GM23338 (cell line): ENCODE data around the gene KRTDAP. TPM values are rescaled to one million over a fixed set of nuclear protein-coding genes. Genes with fewer than 3 reads are reported as not detected.

Experiments
- ATAC-seq: fragments of 200-7000 bp; cut with Tn5 transposase; 3 replicates; pipeline ENCODE4 v1.9.1; 2020
- DNase-seq: peaks from one replicate; pipeline ENCODE4 v3.0.0-alpha.2; 2015; ENCODE audit warnings: low spot score
- H2AFZ ChIP-seq: fragments of 200-600 bp; sonication (generic); 2 replicates; pipeline ENCODE4 v1.8.0; 2016; ENCODE audit warnings: antibody characterized with exemption, mild to moderate bottlenecking, moderate library complexity
- H3F3A ChIP-seq: fragments of 200-600 bp; sonication (generic); replicated peaks from 2 replicates; pipeline ENCODE4 v1.8.0; 2017; ENCODE audit warnings: antibody characterized with exemption, mixed run types, low read depth
- H3K27ac ChIP-seq: fragments of 200-600 bp; sonication (generic); 2 replicates; pipeline ENCODE4 v1.6.1; 2016; ENCODE audit warnings: low read depth
- H3K27me3 ChIP-seq: fragments of 200-600 bp; sonication (generic); 2 replicates; pipeline ENCODE4 v1.8.0; 2016; ENCODE audit warnings: mild to moderate bottlenecking, mixed run types, moderate library complexity; ENCODE audit not compliant: insufficient read depth
- H3K36me3 ChIP-seq: fragments of 200-600 bp; sonication (generic); 2 replicates; pipeline ENCODE4 v1.8.0; 2016; ENCODE audit warnings: mild to moderate bottlenecking; ENCODE audit not compliant: insufficient read depth
- H3K4me1 ChIP-seq: fragments of 200-600 bp; sonication (generic); 2 replicates; pipeline ENCODE4 v1.8.0; 2016; ENCODE audit warnings: mild to moderate bottlenecking, moderate library complexity; ENCODE audit not compliant: insufficient read depth
- H3K4me2 ChIP-seq: fragments of 200-600 bp; sonication (generic); 2 replicates; pipeline ENCODE4 v1.7.1; 2017; ENCODE audit warnings: mixed run types
- H3K4me3 ChIP-seq: fragments of 200-600 bp; sonication (generic); 2 replicates; pipeline ENCODE4 v1.6.1; 2016; ENCODE audit warnings: mixed run types
- H3K79me2 ChIP-seq: fragments of 200-600 bp; sonication (generic); replicated peaks from 2 replicates; pipeline ENCODE4 v1.8.0; 2017; ENCODE audit warnings: mild to moderate bottlenecking; ENCODE audit not compliant: insufficient read depth
- H3K9me2 ChIP-seq: fragments of 200-600 bp; sonication (generic); 2 replicates; pipeline ENCODE4 v1.8.0; 2017; ENCODE audit not compliant: insufficient read depth
- H4K20me1 ChIP-seq: fragments of 200-600 bp; sonication (generic); replicated peaks from 2 replicates; pipeline ENCODE4 v1.8.0; 2017; ENCODE audit warnings: mild to moderate bottlenecking; ENCODE audit not compliant: insufficient read depth
- H3K27ac Mint-ChIP-seq: 2 replicates; pipeline ENCODE4 v1.8.0; 2020; ENCODE audit warnings: inconsistent platforms, mild to moderate bottlenecking, moderate library complexity, mixed read lengths
- H3K27me3 Mint-ChIP-seq: 3 replicates; pipeline ENCODE4 v1.8.0; 2022; ENCODE audit warnings: low read depth, mild to moderate bottlenecking, moderate library complexity, mixed read lengths, inconsistent platforms; ENCODE audit not compliant: insufficient read depth, poor library complexity
- H3K36me3 Mint-ChIP-seq: 3 replicates; pipeline ENCODE4 v1.8.0; 2021; ENCODE audit warnings: low read depth, mild to moderate bottlenecking, inconsistent platforms, moderate library complexity, mixed read lengths
- H3K4me1 Mint-ChIP-seq: 3 replicates; pipeline ENCODE4 v1.8.0; 2020; ENCODE audit warnings: mild to moderate bottlenecking, inconsistent platforms, mixed read lengths
- H3K4me3 Mint-ChIP-seq: 3 replicates; pipeline ENCODE4 v1.8.0; 2021; ENCODE audit warnings: moderate library complexity, mild to moderate bottlenecking, inconsistent platforms, mixed read lengths
- H3K9me3 Mint-ChIP-seq: 3 replicates; pipeline ENCODE4 v1.8.0; 2020; ENCODE audit warnings: moderate library complexity, mild to moderate bottlenecking, inconsistent platforms, mixed read lengths
- CREB1 ChIP-seq: fragments of 250-450 bp; sonication (Bioruptor Pico); IDR thresholded peaks from 2 replicates; pipeline ENCODE4 v1.5.0; 2020; ENCODE audit warnings: low read depth, mild to moderate bottlenecking, moderate library complexity
- EZH2 ChIP-seq: fragments of 200-600 bp; sonication (generic); IDR thresholded peaks from one replicate; pipeline ENCODE4 v1.8.0; 2017; ENCODE audit warnings: antibody characterized with exemption, mild to moderate bottlenecking, low read depth; ENCODE audit not compliant: unreplicated experiment
- EZH2phosphoT487 ChIP-seq: fragments of 200-600 bp; sonication (generic); IDR thresholded peaks from one replicate; pipeline ENCODE4 v1.8.1; 2018; ENCODE audit warnings: antibody characterized with exemption; ENCODE audit not compliant: unreplicated experiment
- JUNB ChIP-seq: IDR thresholded peaks from one replicate; pipeline ENCODE4 v1.6.1; 2016; ENCODE audit warnings: antibody characterized with exemption; ENCODE audit not compliant: unreplicated experiment
- STAT1 ChIP-seq: IDR thresholded peaks from one replicate; pipeline ENCODE4 v1.6.1; 2016; ENCODE audit warnings: antibody characterized with exemption; ENCODE audit not compliant: unreplicated experiment
- ZNF114 ChIP-seq: fragments of 250-450 bp; sonication (Bioruptor Pico); IDR thresholded peaks from 2 replicates; pipeline ENCODE4 v1.5.0; 2020; ENCODE audit warnings: mild to moderate bottlenecking, moderate library complexity
- ZNF331 ChIP-seq: fragments of 250-450 bp; sonication (Bioruptor Pico); IDR thresholded peaks from 2 replicates; pipeline ENCODE4 v1.5.0; 2020; ENCODE audit warnings: low read depth, mild to moderate bottlenecking, moderate library complexity
- polyA plus RNA-seq: library from polyadenylated mRNA; unstranded; fragments of >200 nt; fragmentation: Nextera tagmentation; extraction: Ambion mirVana; gene quantifications from 2 replicates; pipeline ENCODE4 v1.2.1, GENCODE V29; 2016
- total RNA-seq: library from RNA; depleted of rRNA; stranded (reverse); fragments of >200 nt; shearing (Covaris generic); gene quantifications from 2 replicates; pipeline ENCODE4 v1.2.3, GENCODE V29; 2014
- TF ChIP-seq, protein P1 (sequence below), 2 experiments: fragments of 200-600 bp in 1 of 2; sonication (generic) in 1 of 2; conservative IDR thresholded peaks; 2 replicates each; pipeline versions ENCODE4 v1.5.1 to v1.6.1; 2016 to 2017; ENCODE audit warnings: antibody characterized with exemption in 2 of 2, low read depth in 2 of 2, mild to moderate bottlenecking in 2 of 2, moderate library complexity in 1 of 2
- TF ChIP-seq, protein P2 (sequence below): IDR thresholded peaks from 2 replicates; pipeline ENCODE4 v1.6.1; 2016; ENCODE audit warnings: antibody characterized with exemption
- TF ChIP-seq, protein P3 (sequence below): IDR thresholded peaks from one replicate; pipeline ENCODE4 v1.6.1; 2018; ENCODE audit warnings: antibody characterized with exemption; ENCODE audit not compliant: unreplicated experiment

KRTDAP gene
- total and polyA plus RNA-seq, 2 experiments from 2014 or later = 2.7 TPM; not detected in 1

DNA sequence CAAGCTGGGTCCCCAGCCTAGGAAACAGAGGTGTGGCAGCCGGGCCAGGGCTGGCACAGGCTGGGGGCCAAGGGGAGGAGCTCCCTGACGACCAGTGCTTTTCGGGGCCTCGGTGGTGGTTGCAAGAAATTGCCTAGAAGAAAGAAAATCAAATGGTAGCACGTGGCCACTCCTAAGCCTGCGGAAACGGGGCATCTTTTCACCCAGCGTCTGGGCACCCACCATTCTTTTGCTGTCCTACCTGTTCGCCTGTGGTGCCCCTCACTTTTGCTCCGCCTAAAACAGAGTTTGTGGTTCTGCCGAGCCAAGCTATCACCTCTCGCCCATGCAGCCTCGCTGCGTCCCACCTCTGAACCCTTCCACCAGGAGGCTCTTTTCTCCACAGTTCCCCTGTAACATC, 7.1 kb upstream of the KRTDAP start:
- no peak overlapping the region for H3K27ac Mint-ChIP-seq
- H3K9me2 ChIP-seq = no peaks in the 10 kb centered on the region
- H3K4me1 ChIP-seq = no peaks in the 10 kb centered on the region
- H3K9me3 Mint-ChIP-seq = no peaks in the 10 kb centered on the region
- H3K4me1 Mint-ChIP-seq = peaks cover 27% of the 10 kb centered on the region
- no peak overlapping the region for H3K4me2 ChIP-seq
- H2AFZ ChIP-seq = no peak overlapping the region
- peaks cover 58% of the 10 kb centered on the region for H3K36me3 Mint-ChIP-seq
- H3K79me2 ChIP-seq = no peaks in the 10 kb centered on the region
- ATAC-seq (0 out of 3 replicates have a peak, but pooled peaks have one; percentile 6), DNase-seq (no peak)
- no peak overlapping the region for H3K4me3 Mint-ChIP-seq
- H3K4me3 ChIP-seq = no peak overlapping the region
- no peaks in the 10 kb centered on the region; the same call in 1 of the 2 replicates for H4K20me1 ChIP-seq
- H3K27me3 ChIP-seq = no peaks in the 10 kb centered on the region
- peaks cover 8% of the 10 kb centered on the region for H3K36me3 ChIP-seq
- H3K27ac ChIP-seq = 0 out of 2 replicates have a peak overlapping the region, but pooled peaks have one; percentile 32
- peaks cover 11% of the 10 kb centered on the region; the same call in 1 of the 2 replicates for H3F3A ChIP-seq
- H3K27me3 Mint-ChIP-seq = peaks cover 17% of the 10 kb centered on the region
- TF ChIP-seq JUNB = no peak
- TF ChIP-seq, protein P1, sequence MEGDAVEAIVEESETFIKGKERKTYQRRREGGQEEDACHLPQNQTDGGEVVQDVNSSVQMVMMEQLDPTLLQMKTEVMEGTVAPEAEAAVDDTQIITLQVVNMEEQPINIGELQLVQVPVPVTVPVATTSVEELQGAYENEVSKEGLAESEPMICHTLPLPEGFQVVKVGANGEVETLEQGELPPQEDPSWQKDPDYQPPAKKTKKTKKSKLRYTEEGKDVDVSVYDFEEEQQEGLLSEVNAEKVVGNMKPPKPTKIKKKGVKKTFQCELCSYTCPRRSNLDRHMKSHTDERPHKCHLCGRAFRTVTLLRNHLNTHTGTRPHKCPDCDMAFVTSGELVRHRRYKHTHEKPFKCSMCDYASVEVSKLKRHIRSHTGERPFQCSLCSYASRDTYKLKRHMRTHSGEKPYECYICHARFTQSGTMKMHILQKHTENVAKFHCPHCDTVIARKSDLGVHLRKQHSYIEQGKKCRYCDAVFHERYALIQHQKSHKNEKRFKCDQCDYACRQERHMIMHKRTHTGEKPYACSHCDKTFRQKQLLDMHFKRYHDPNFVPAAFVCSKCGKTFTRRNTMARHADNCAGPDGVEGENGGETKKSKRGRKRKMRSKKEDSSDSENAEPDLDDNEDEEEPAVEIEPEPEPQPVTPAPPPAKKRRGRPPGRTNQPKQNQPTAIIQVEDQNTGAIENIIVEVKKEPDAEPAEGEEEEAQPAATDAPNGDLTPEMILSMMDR (conservative IDR thresholded peaks at IDR 0.05; ENCODE audit: low read depth in 2 of 2) = peak in 1 of 2 experiments; percentile 30; a peak in 2 of 4 replicates

DNA sequence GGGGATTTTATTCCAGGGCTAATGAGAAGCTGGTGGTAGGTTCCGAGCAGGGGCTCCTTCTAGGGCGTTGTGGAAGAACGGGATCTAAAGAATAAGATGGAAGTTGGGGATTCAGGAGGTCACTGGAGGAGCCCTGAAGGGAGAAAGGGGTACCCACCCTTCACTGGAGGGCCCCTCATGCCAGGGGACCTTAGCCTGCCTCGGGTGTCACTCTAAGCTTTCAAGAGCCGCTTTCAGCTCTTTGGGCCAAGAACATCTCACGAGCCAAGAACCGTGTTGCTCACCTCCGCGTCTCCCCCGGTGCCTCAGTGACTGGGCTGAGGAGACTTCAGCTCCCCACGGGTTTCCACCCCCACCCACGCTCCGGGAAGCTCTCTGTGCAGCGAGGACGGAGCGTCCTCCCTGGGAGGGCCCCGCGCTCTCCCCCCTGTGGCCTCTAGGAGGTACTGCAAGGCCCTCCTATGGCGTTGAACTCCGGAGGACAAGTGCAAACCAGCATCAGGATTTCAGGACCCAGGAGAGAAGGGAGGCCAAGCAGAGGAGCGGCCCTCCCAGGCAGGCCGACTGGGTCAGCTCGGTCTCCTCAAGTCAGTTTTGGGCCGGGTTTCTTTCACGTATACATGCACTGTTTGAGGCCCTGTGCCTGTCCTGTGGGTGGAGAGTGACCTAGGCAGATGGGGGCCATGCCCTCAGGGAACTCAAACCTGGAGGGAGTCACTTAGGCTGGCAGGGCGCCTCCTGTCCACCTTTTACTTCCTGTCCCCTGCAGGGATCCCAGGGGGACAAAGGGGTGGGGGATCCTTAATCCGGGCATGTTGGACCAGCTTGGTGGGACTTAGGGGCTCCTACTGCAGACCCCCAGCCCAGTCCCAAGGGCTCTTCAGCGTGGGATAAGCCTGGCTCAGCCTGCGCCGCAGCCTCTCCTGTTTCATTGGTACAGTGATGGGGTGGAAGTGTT, 5.1 kb upstream of the KRTDAP start:
- Histone ChIP-seq H3K9me2 (no peaks in the 10 kb centered on the region), H3K4me2 (peak overlapping the region; percentile 49), H3K79me2 (no peaks in the 10 kb centered on the region), H3K27me3 (no peaks in the 10 kb centered on the region), H3K4me3 (0 out of 2 replicates have a peak overlapping the region, but pooled peaks have one; percentile 37), H3K36me3 (peaks cover 8% of the 10 kb centered on the region), H2AFZ (no peak overlapping the region), H3F3A (peaks cover 11% of the 10 kb centered on the region; the same call in 1 of the 2 replicates), H3K4me1 (no peaks in the 10 kb centered on the region), H4K20me1 (no peaks in the 10 kb centered on the region; the same call in 1 of the 2 replicates), H3K27ac (no peak overlapping the region)
- H3K4me1 Mint-ChIP-seq = peaks cover 23% of the 10 kb centered on the region
- no peak overlapping the region; the same call in 1 of the 2 replicates for H3K27ac Mint-ChIP-seq
- peaks cover 38% of the 10 kb centered on the region for H3K36me3 Mint-ChIP-seq
- DNase-seq (peak; percentile 86), ATAC-seq (peak; percentile 88)
- no peaks in the 10 kb centered on the region for H3K9me3 Mint-ChIP-seq
- H3K27me3 Mint-ChIP-seq = peaks cover 12% of the 10 kb centered on the region
- no peak overlapping the region for H3K4me3 Mint-ChIP-seq
- TF ChIP-seq ZNF114 (CRISPR knock-in tag) (no peak), CREB1 (CRISPR knock-in tag) (0 out of 2 replicates have a peak, but pooled peaks have one; percentile 27), ZNF331 (CRISPR knock-in tag) (no peak), EZH2phosphoT487 (no peak), STAT1 (no peak), EZH2 (no peak), JUNB (no peak)
- TF ChIP-seq, protein P2, sequence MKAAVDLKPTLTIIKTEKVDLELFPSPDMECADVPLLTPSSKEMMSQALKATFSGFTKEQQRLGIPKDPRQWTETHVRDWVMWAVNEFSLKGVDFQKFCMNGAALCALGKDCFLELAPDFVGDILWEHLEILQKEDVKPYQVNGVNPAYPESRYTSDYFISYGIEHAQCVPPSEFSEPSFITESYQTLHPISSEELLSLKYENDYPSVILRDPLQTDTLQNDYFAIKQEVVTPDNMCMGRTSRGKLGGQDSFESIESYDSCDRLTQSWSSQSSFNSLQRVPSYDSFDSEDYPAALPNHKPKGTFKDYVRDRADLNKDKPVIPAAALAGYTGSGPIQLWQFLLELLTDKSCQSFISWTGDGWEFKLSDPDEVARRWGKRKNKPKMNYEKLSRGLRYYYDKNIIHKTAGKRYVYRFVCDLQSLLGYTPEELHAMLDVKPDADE = no peak
- TF ChIP-seq, protein P1 (conservative IDR thresholded peaks at IDR 0.05; ENCODE audit: low read depth in 2 of 2) = peak; percentile 79 to 87
- TF ChIP-seq, protein P3, sequence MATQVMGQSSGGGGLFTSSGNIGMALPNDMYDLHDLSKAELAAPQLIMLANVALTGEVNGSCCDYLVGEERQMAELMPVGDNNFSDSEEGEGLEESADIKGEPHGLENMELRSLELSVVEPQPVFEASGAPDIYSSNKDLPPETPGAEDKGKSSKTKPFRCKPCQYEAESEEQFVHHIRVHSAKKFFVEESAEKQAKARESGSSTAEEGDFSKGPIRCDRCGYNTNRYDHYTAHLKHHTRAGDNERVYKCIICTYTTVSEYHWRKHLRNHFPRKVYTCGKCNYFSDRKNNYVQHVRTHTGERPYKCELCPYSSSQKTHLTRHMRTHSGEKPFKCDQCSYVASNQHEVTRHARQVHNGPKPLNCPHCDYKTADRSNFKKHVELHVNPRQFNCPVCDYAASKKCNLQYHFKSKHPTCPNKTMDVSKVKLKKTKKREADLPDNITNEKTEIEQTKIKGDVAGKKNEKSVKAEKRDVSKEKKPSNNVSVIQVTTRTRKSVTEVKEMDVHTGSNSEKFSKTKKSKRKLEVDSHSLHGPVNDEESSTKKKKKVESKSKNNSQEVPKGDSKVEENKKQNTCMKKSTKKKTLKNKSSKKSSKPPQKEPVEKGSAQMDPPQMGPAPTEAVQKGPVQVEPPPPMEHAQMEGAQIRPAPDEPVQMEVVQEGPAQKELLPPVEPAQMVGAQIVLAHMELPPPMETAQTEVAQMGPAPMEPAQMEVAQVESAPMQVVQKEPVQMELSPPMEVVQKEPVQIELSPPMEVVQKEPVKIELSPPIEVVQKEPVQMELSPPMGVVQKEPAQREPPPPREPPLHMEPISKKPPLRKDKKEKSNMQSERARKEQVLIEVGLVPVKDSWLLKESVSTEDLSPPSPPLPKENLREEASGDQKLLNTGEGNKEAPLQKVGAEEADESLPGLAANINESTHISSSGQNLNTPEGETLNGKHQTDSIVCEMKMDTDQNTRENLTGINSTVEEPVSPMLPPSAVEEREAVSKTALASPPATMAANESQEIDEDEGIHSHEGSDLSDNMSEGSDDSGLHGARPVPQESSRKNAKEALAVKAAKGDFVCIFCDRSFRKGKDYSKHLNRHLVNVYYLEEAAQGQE = no peak
